OCI-LY7 (cell line): ENCODE data around the gene AGTRAP. TPM values are rescaled to one million over a fixed set of nuclear protein-coding genes. Genes with fewer than 3 reads are reported as not detected.

ENCODE experiments used
- BruUV-seq: library from RNA; stranded (reverse); fragments of 400-500 nt; replicated peaks from 2 replicates; lab custom pipeline; 2021; lab: Mats Ljungman, UMichigan
- CTCF ChIA-PET: fragments of 300-600 bp; sonication (Branson Sonifier 250); formaldehyde crosslinking; loops from one replicate; lab custom pipeline; 2022; ENCODE audit warnings: antibody characterized with exemption; ENCODE audit not compliant: unreplicated experiment; lab: Charles Lee
- POLR2A ChIA-PET: fragments of 300-600 bp; sonication (Branson Sonifier 250); formaldehyde crosslinking; loops from one replicate; lab custom pipeline; 2022; ENCODE audit warnings: antibody characterized with exemption; lab: Charles Lee
- DNase-seq: peaks from one replicate; pipeline ENCODE4 v3.0.0-alpha.2; 2015; ENCODE audit warnings: low spot score
- H2AFZ ChIP-seq: fragments of 200-600 bp; sonication (generic), shearing (Covaris generic); 2 replicates; pipeline ENCODE4 v1.6.1; 2014; ENCODE audit warnings: mild to moderate bottlenecking, antibody characterized with exemption, low read length, moderate library complexity
- H3K27ac ChIP-seq: fragments of 200-600 bp; sonication (generic); 2 replicates; pipeline ENCODE4 v1.5.1; 2014; ENCODE audit warnings: mixed run types, low read depth, mild to moderate bottlenecking, moderate library complexity, low read length, inconsistent platforms; ENCODE audit not compliant: poor library complexity, severe bottlenecking
- H3K36me3 ChIP-seq: fragments of 200-600 bp; sonication (generic); 2 replicates; pipeline ENCODE4 v1.6.1; 2014; ENCODE audit warnings: mild to moderate bottlenecking, antibody characterized with exemption, low read length, moderate library complexity, mixed read lengths; ENCODE audit not compliant: insufficient read depth
- H3K4me1 ChIP-seq: fragments of 200-600 bp; sonication (generic); 2 replicates; pipeline ENCODE4 v1.5.1; 2014; ENCODE audit warnings: mild to moderate bottlenecking, low read length; ENCODE audit not compliant: insufficient read depth, poor library complexity, severe bottlenecking
- H3K4me2 ChIP-seq: fragments of 200-600 bp; sonication (generic); 2 replicates; pipeline ENCODE4 v1.6.1; 2014; ENCODE audit warnings: mild to moderate bottlenecking, low read length
- H3K4me3 ChIP-seq: fragments of 200-600 bp; sonication (generic); 2 replicates; pipeline ENCODE4 v1.5.1; 2014; ENCODE audit warnings: mild to moderate bottlenecking, low read depth, low read length; ENCODE audit not compliant: poor library complexity, severe bottlenecking
- H3K79me2 ChIP-seq: fragments of 200-600 bp; sonication (generic); 2 replicates; pipeline ENCODE4 v1.6.1; 2016; ENCODE audit warnings: low read depth, mild to moderate bottlenecking, low read length, moderate library complexity, mixed read lengths; ENCODE audit not compliant: insufficient read depth
- H3K9me2 ChIP-seq: fragments of 200-600 bp; sonication (generic); 2 replicates; pipeline ENCODE4 v1.6.1; 2016; ENCODE audit warnings: mild to moderate bottlenecking, low read length, mixed read lengths; ENCODE audit not compliant: insufficient read depth
- H3K9me3 ChIP-seq: fragments of 200-600 bp; sonication (generic); 2 replicates; pipeline ENCODE4 v1.6.1; 2014; ENCODE audit warnings: mild to moderate bottlenecking, mixed run types, low read length, mixed read lengths
- H4K20me1 ChIP-seq: fragments of 200-600 bp; sonication (generic); 2 replicates; pipeline ENCODE4 v1.6.1; 2014; ENCODE audit warnings: mild to moderate bottlenecking, antibody characterized with exemption, low read length, moderate library complexity, mixed read lengths; ENCODE audit not compliant: insufficient read depth
- CTCF ChIP-seq: fragments of 200-600 bp; sonication (generic); conservative IDR thresholded peaks from 2 replicates; pipeline ENCODE4 v1.5.1; 2014; ENCODE audit warnings: mild to moderate bottlenecking, antibody characterized with exemption, low read length, moderate library complexity, mixed read lengths
- EZH2phosphoT487 ChIP-seq: fragments of 200-600 bp; sonication (generic); IDR thresholded peaks from 2 replicates; pipeline ENCODE4 v1.6.1; 2018; ENCODE audit warnings: low read depth, borderline replicate concordance, mild to moderate bottlenecking, mixed run types, antibody characterized with exemption, low read length, moderate library complexity, mixed read lengths
- intact Hi-C: fragments of 100-400 bp; cut with micrococcal nuclease; formaldehyde crosslinking; loops from one replicate; pipeline ENCODE4 v1.10.0; 2022; ENCODE audit not compliant: unreplicated experiment
- total RNA-seq, 2 experiments: library from RNA; depleted of rRNA in 1 of 2; stranded (reverse); fragments of >200 nt in 1 of 2; shearing (Covaris generic) in 1 of 2; gene quantifications; 2 replicates each; pipeline ENCODE4 v1.2.3, GENCODE V29; 2014 to 2022

Gene AGTRAP
- total RNA-seq, 2 experiments from 2014 or later = 36.1 to 40.0 TPM

- H3K4me3 ChIP-seq = no peak overlapping the region
- intact Hi-C loops = no loop called here
- H4K20me1 ChIP-seq = no peaks in the 10 kb centered on the region
- no peaks in the 10 kb centered on the region for H3K36me3 ChIP-seq
- no peaks in the 10 kb centered on the region for H3K79me2 ChIP-seq
- H3K9me3 ChIP-seq = no peaks in the 10 kb centered on the region
- H2AFZ ChIP-seq = no peak overlapping the region
- no peak overlapping the region for H3K27ac ChIP-seq
- H3K4me1 ChIP-seq = peaks cover 4% of the 10 kb centered on the region
- no peak for DNase-seq
- H3K4me2 ChIP-seq = no peak overlapping the region
- ChIA-PET POLR2A (interaction anchor here (0.6 kb wide), 1 partner anchor 335 kb away, joined by 4 read pairs; no protein-coding TSS in a partner anchor), CTCF (no interaction called here)
- no peaks in the 10 kb centered on the region for H3K9me2 ChIP-seq
- BruUV-seq = no TSS peak
- TF ChIP-seq CTCF = no peak
- TF ChIP-seq EZH2phosphoT487 = no peak
These were observed 29.9 kb downstream of the AGTRAP start for GRCh38 chr1:11765661-11766428.

- no peak for DNase-seq
- CTCF ChIA-PET = no interaction called here
- intact Hi-C loops = no loop called here
- BruUV-seq = no TSS peak
- Histone ChIP-seq H3K36me3 (no peaks in the 10 kb centered on the region), H3K79me2 (no peaks in the 10 kb centered on the region), H3K9me3 (no peaks in the 10 kb centered on the region), H4K20me1 (no peaks in the 10 kb centered on the region), H3K4me1 (peaks cover 4% of the 10 kb centered on the region), H3K4me3 (no peak overlapping the region), H3K4me2 (no peak overlapping the region), H2AFZ (no peak overlapping the region), H3K27ac (no peak overlapping the region), H3K9me2 (no peaks in the 10 kb centered on the region)
- POLR2A ChIA-PET = no interaction called here
- no peak for TF ChIP-seq CTCF
- no peak for TF ChIP-seq EZH2phosphoT487
These were observed 30.5 kb downstream of the AGTRAP start for GRCh38 chr1:11766429-11766776.
